Thyroid gland (tissue), 4 donors: Measurements from ENCODE around the gene POU2AF1.

Source experiments
- CTCF ChIP-seq, 6 experiments: fragments of 200-600 bp in 3 of 6; fragments of 450-650 bp in 3 of 6; sonication (generic) in 3 of 6; IDR thresholded peaks; one replicate each; pipeline ENCODE4 v1.5.1; 2016 to 2019; ENCODE audit warnings: antibody characterized with exemption in 6 of 6, mild to moderate bottlenecking in 2 of 6, inconsistent platforms in 1 of 6, moderate library complexity in 1 of 6
- POLR2A ChIP-seq, 2 donors: fragments of 450-650 bp; IDR thresholded peaks; one replicate each; pipeline ENCODE4 v1.6.1; 2017; ENCODE audit warnings: antibody characterized with exemption in 2 of 2, mild to moderate bottlenecking in 2 of 2, moderate library complexity in 1 of 2

DNA sequence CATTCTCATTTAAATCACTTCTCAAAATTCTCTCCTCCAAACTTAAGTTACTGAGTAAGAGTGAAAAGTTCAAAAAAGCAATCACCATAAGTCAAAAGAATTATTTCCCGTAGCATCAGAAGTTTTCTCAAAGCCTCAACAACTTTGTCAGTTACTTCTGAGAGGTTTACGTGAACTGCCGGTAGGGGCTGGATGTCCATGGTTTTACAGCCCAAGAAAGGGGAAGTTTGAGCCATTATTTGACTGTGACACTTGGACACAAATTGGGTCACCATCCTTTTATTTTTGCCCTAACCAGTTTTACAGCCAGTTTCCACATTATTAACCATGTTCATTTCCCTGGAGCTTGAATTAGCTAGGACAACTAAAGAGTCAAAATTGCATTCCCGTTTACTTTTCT is 73.2 kb downstream of the POU2AF1 start:
- TF ChIP-seq POLR2A (IDR thresholded peaks at IDR 0.05) (no peak), CTCF (IDR thresholded peaks at IDR 0.05) (no peak)
